ENCODE data around the gene PLA2G6. TPM values are rescaled to one million over a fixed set of nuclear protein-coding genes. Genes with fewer than 3 reads are reported as not detected.

The PLA2G6 gene
- total RNA-seq, 1 experiment from 2014 or later, result 16.2 TPM

- intact Hi-C loops (cut with micrococcal nuclease; ENCODE audit: unreplicated experiment) (no loop called here), in situ Hi-C loops (cut with HindIII; ENCODE audit: low pct_unique_long_range_greater_than_20kb, low sequenced_read_pairs) (no loop called here)
- TF ChIP-seq POLR2AphosphoS5 (IDR thresholded peaks at IDR 0.05; ENCODE audit: low read depth, low read length), result no peak
- no peak for TF ChIP-seq SIN3A (IDR thresholded peaks at IDR 0.05; ENCODE audit: borderline replicate concordance, insufficient read depth, low read depth, low read length)
- TF ChIP-seq REST (IDR thresholded peaks at IDR 0.05; ENCODE audit: insufficient read depth in 1 of 2, low read depth in 2 of 2, low read length in 1 of 2), result no peak
- no peak for TF ChIP-seq TCF7L2 (IDR thresholded peaks at IDR 0.05; ENCODE audit: low read depth, low read length)
- TF ChIP-seq CTCF (IDR thresholded peaks at IDR 0.05), result no peak
- Histone ChIP-seq H3K36me3 (ENCODE audit: control insufficient read depth, insufficient read depth, low read length) (peaks cover under 1% of the 10 kb centered on the region; the same call in 1 of the 2 replicates), H3K27me3 (ENCODE audit: control insufficient read depth, insufficient read depth, low read length) (no peaks in the 10 kb centered on the region), H3K27ac (ENCODE audit: low read length) (no peak overlapping the region), H3K4me3 (ENCODE audit: low read depth in 2 of 2, low read length in 2 of 2) (no peak overlapping the region), H3K4me1 (ENCODE audit: control insufficient read depth, insufficient read depth, low read length) (peaks cover 2% of the 10 kb centered on the region), H3K9me3 (ENCODE audit: control insufficient read depth, insufficient read depth, low read depth, low read length) (no peaks in the 10 kb centered on the region)
- ATAC-seq, result no peak
- ChIA-PET CTCF (no interaction called here), POLR2A (no interaction called here)
- no TSS peak for BruUV-seq (replicated peaks)
- no peak for DNase-seq (ENCODE audit: low read depth, low spot score)
These were observed 118.8 kb downstream of the PLA2G6 start for GRCh38 chr22:38062791-38063190.

Other genes starting within 250 kb of the PLA2G6 start
- 0.49 TPM for gene C22orf23, start 228.2 kb downstream of the PLA2G6 start, total RNA-seq (2021; ENCODE audit: unreplicated experiment)
- 89.7 TPM for gene POLR2F, start 228.1 kb downstream of the PLA2G6 start, total RNA-seq (2021; ENCODE audit: unreplicated experiment)
- not detected for gene SOX10, start 197.3 kb downstream of the PLA2G6 start, total RNA-seq (2021; ENCODE audit: unreplicated experiment)
- gene PICK1, start 124.4 kb downstream of the PLA2G6 start, total RNA-seq (2021; ENCODE audit: unreplicated experiment), result 21.3 TPM
- not detected for gene SLC16A8, start 97.6 kb downstream of the PLA2G6 start, total RNA-seq (2021; ENCODE audit: unreplicated experiment)
- 0.18 TPM for gene BAIAP2L2, start 71.1 kb downstream of the PLA2G6 start, total RNA-seq (2021; ENCODE audit: unreplicated experiment)
- 6.4 TPM for gene MAFF, start 20.2 kb upstream of the PLA2G6 start, total RNA-seq (2021; ENCODE audit: unreplicated experiment)
- gene TMEM184B, start 91.2 kb upstream of the PLA2G6 start, total RNA-seq (2021; ENCODE audit: unreplicated experiment), result 54.2 TPM
- 115 TPM for gene CSNK1E, start 135.6 kb upstream of the PLA2G6 start, total RNA-seq (2021; ENCODE audit: unreplicated experiment)